ENCODE measurements around the gene NDEL1. TPM values are rescaled to one million over a fixed set of nuclear protein-coding genes. Genes with fewer than 3 reads are reported as not detected.

The NDEL1 gene
- total RNA-seq, 1 donor from 2014 or later, result 25.5 TPM

- DNase-seq (no peak), ATAC-seq (peak; percentile 74)
- intact Hi-C loops (cut with micrococcal nuclease), result no loop called here
Observed at GRCh38 chr17:8447799-8448198, 12.1 kb downstream of the NDEL1 start.

DNA sequence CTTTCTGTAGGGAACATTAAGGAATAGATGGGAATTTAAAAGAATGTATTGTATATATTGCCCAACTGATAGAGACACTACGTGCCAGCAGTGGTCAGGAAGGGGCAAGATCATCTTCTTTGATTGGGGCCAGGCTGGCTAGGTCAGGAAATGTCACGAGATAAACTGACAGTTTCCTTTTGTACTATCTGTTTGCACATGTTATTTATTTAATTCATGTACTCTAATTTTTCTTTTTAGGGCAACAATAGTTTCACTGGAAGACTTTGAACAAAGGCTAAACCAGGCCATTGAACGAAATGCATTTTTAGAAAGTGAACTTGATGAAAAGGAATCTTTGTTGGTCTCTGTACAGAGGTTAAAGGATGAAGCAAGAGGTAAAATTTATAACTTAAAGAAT lies 12.6 kb downstream of the NDEL1 start:
- ATAC-seq (no peak), DNase-seq (no peak)
- intact Hi-C loops (cut with micrococcal nuclease), result no loop called here

GRCh38 chr17:8451933-8452614 lies 16.4 kb downstream of the NDEL1 start:
- no peak for DNase-seq
- intact Hi-C loops (cut with micrococcal nuclease), result no loop called here
- ATAC-seq, result no peak

GRCh38 chr17:8453326-8453725 lies 17.6 kb downstream of the NDEL1 start:
- intact Hi-C loops (cut with micrococcal nuclease), result no loop called here
- ATAC-seq, result no peak
- no peak for DNase-seq

DNA sequence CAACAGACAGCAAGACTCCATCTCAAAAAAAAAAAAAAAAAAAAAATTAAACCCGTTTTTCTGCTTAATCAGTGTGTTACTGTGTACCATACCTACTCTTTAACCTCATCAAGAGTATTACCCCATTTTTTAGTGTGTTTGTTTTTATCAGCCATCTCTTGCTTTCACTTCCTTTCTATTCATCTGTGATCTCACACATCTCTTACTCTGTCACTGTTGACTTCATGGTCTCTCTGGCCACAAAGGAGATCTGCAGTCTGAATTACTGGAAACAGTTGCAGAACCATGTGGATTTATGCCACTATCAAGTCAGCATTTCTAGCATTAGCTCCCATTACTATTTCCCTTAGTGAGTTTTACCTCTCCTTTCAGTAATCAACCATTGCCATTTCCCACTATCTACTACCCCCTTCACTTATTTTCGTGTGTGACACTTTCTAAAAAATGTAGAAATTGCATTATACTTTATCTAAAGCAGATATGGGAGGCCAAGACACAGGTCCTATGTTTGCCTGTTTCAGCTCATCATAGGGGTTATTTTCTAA lies 20.1 kb downstream of the NDEL1 start:
- DNase-seq (no peak), ATAC-seq (no peak)
- intact Hi-C loops (cut with micrococcal nuclease), result no loop called here

GRCh38 chr17:8458128-8458527 lies 22.4 kb downstream of the NDEL1 start:
- no peak for ATAC-seq
- intact Hi-C loops (cut with micrococcal nuclease), result no loop called here
- DNase-seq, result no peak

- no peak for ATAC-seq
- DNase-seq, result no peak
- intact Hi-C loops (cut with micrococcal nuclease), result no loop called here
Observed at GRCh38 chr17:8459107-8459506, 23.4 kb downstream of the NDEL1 start.

- no peak for DNase-seq
- no peak for ATAC-seq
- intact Hi-C loops (cut with micrococcal nuclease), result no loop called here
Observed at GRCh38 chr17:8459831-8460230, 24.1 kb downstream of the NDEL1 start.

DNA sequence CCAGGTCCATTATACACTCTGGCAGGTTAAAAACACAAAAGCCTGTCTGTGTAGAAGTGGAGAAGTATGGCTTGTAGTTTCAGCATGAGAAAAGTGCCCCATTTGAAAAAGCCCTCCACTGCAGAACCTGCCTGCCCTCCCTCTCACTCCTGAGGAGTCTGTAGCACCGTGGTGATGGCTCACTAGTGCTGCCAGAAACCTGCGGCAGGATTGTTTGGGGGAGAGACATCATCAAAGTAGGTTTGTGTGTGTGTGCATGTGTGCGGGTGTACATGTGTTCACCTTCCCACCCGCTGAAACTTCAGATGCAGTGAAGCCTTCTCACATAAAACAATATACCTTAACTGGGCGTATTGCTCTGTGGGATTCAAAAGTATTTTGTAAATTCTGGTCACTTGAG lies 26.9 kb downstream of the NDEL1 start:
- intact Hi-C loops (cut with micrococcal nuclease), result no loop called here
- no peak for DNase-seq
- no peak for ATAC-seq

GRCh38 chr17:8463099-8463498 lies 27.4 kb downstream of the NDEL1 start:
- ATAC-seq, result no peak
- intact Hi-C loops (cut with micrococcal nuclease), result no loop called here
- DNase-seq, result no peak

GRCh38 chr17:8464941-8465340 lies 29.3 kb downstream of the NDEL1 start:
- no peak for DNase-seq
- no peak for ATAC-seq
- intact Hi-C loops (cut with micrococcal nuclease), result no loop called here

DNA sequence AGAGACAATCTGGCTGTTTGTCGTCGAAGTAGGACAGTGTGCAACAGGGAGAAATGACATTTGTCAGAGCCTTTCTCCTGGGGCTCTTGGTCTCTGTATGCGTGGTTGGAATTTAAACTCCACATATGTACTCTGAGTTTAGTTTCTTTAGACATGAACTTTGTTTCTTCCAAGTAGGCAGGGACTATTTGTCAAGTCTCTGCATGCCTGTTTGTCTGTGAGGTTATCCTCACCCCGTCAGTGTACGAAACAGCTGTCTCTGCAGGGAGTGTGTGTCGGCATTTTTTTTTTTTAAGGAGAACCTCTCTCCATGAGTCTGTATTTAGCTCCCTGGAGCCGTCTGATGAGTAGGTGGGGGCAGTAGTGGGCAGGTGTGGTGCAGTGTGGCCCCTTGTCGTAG lies 29.7 kb downstream of the NDEL1 start:
- DNase-seq (no peak), ATAC-seq (peak; percentile 31)
- intact Hi-C loops (cut with micrococcal nuclease), result no loop called here

DNA sequence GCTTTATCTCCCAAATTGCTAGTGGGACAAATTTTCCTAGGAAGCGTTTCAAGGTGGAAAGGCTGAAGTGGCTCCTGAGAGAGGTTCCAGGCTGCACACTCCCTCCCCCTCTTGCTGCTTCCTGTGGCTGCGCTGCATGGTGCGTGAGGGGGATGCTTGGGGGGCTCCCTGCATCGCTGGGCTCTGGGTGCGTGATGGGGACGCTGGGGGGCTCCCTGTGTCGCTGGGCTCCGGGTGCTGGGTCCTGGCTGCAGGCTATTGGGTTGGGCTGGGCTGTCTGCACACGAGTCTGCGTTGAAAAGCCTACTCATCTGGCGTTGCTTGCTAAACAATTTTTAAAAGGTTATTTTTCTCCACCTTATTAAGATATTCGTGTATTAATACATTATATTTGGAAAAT lies 30.1 kb downstream of the NDEL1 start:
- no peak for ATAC-seq
- intact Hi-C loops (cut with micrococcal nuclease), result no loop called here

GRCh38 chr17:8466456-8466855 lies 30.8 kb downstream of the NDEL1 start:
- ATAC-seq, result no peak
- DNase-seq, result no peak
- intact Hi-C loops (cut with micrococcal nuclease), result no loop called here

More for the DNA sequence above, 30.1 kb downstream of the NDEL1 start:
- DNase-seq, result no peak

DNA sequence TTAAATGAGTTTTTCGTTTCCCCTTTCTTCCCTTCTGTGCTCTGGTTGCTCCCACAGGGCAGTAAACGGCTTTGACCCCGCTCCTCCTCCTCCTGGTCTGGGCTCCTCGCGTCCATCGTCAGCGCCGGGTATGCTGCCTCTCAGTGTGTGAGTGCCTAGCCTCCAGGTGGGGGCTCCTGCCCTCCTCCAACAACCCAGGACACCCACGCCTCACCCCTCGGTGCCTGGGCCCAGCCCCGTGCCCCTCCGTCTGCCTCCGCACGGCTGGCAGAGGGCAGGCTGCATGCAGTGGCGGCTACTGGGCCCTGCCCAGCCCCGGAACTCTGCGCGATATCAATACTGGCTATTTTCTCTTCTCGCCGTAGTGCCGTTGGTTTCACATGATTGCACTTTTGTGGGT lies 31.2 kb downstream of the NDEL1 start:
- no peak for DNase-seq
- intact Hi-C loops (cut with micrococcal nuclease), result no loop called here
- no peak for ATAC-seq

- intact Hi-C loops (cut with micrococcal nuclease), result no loop called here
- DNase-seq (no peak), ATAC-seq (no peak)
Observed at GRCh38 chr17:8467527-8467926, 31.8 kb downstream of the NDEL1 start.

- ATAC-seq (peak; percentile 51), DNase-seq (peak; percentile 70)
- intact Hi-C loops (cut with micrococcal nuclease), result no loop called here
Observed at GRCh38 chr17:8468127-8468526, 32.4 kb downstream of the NDEL1 start.

GRCh38 chr17:8468980-8469379 lies 33.3 kb downstream of the NDEL1 start:
- ATAC-seq (no peak), DNase-seq (no peak)
- intact Hi-C loops (cut with micrococcal nuclease), result no loop called here

GRCh38 chr17:8469964-8470363 lies 34.3 kb downstream of the NDEL1 start:
- no peak for ATAC-seq
- intact Hi-C loops (cut with micrococcal nuclease), result no loop called here
- DNase-seq, result no peak

DNA sequence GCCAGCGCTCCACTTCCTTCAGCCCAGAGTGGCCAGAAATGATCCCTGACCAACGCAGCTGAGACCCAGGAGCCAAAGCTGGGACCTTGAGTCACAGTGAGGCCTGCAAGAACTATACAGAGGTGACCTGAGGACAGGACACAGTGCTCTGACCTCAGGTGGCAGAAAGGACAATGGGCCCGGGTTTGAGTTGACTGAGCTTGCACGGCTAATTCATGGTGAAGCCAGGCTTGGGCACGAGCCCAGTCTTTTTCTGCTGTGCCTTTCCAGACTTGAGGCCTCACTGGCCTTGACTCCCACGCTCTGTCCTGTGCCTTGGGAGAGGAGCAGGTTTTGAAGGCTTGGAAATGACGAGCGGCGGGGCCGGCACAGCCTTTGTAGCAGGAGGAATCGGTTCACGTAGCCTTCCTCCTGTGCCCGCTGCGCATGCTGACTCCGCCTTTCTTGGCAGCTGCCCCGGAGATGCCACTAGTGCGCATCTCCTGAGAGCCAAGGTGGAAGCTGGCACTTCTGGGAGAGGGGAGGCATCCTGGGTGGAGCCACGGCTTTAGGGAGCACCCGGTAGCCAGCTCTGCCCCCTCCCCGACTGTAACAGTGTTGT lies 34.9 kb downstream of the NDEL1 start:
- DNase-seq (peak; percentile 82), ATAC-seq (peak; percentile 57)
- intact Hi-C loops (cut with micrococcal nuclease), result no loop called here

- intact Hi-C loops (cut with micrococcal nuclease), result no loop called here
- ATAC-seq (no peak), DNase-seq (no peak)
Observed at GRCh38 chr17:8472663-8473062, 37.0 kb downstream of the NDEL1 start.
